K562 (cell line): ENCODE results near the gene SLC31A1. TPM values are rescaled to one million over a fixed set of nuclear protein-coding genes. Genes with fewer than 3 reads are reported as not detected.

Source experiments
- ATAC-seq: fragments of 200-7000 bp; cut with Tn5 transposase; 3 replicates; pipeline ENCODE4 v1.9.1; 2020; ENCODE audit warnings: moderate library complexity
- BruUV-seq: library from RNA; stranded (reverse); fragments of 400-500 nt; replicated peaks from 2 replicates; lab custom pipeline; 2021; lab: Mats Ljungman, UMichigan
- CTCF ChIA-PET: fragments of 300-600 bp; formaldehyde crosslinking; extraction: SDS; loops from one replicate; lab custom pipeline; 2021; ENCODE audit warnings: low intra/inter-chr PET ratio; lab: Yijun Ruan, JAX
- POLR2A ChIA-PET: fragments of 300-600, 350-650 bp; sonication (Branson Sonifier 250); formaldehyde crosslinking; extraction: SDS; loops from one replicate; lab custom pipeline; 2021; ENCODE audit warnings: antibody characterized with exemption, inconsistent platforms; lab: Yijun Ruan, JAX
- DNase-seq, 4 experiments: peaks; one replicate each; pipeline versions ENCODE4 v3.0.0 to v3.0.0-alpha.2; 2011 to 2018; ENCODE audit warnings: low spot score in 3 of 4, mixed read lengths in 3 of 4; ENCODE audit errors: extremely low read depth in 1 of 4
- FAIRE-seq: peaks from 2 replicates; lab custom pipeline; 2011; peaks lifted over from hg19 to GRCh38; lab: Jason Lieb, UNC
- H2AFZ ChIP-seq: 2 replicates; pipeline ENCODE4 v1.6.0; 2011; ENCODE audit warnings: low read depth, low read length, control low read depth, inconsistent platforms
- H3K27ac ChIP-seq: fragments of 200-600 bp; 3 replicates; pipeline ENCODE4 v1.8.0; 2011; ENCODE audit warnings: low read depth, mild to moderate bottlenecking, control low read depth, inconsistent platforms, low read length, moderate library complexity, mixed read lengths; ENCODE audit errors: extremely low read depth
- H3K27me3 ChIP-seq, 2 experiments: fragments of 300-600 bp in 1 of 2; 2 replicates in 1 of 2; 3 replicates in 1 of 2; pipeline versions ENCODE4 v1.6.0 to v1.8.0; 2011; ENCODE audit warnings: inconsistent platforms in 2 of 2, low read length in 2 of 2, mild to moderate bottlenecking in 1 of 2, mixed read lengths in 1 of 2, moderate library complexity in 1 of 2; ENCODE audit not compliant: control insufficient read depth in 2 of 2, insufficient read depth in 2 of 2
- H3K36me3 ChIP-seq: fragments of 300-600 bp; 3 replicates; pipeline ENCODE4 v1.8.0; 2011; ENCODE audit warnings: mild to moderate bottlenecking, low read length, inconsistent platforms; ENCODE audit not compliant: control insufficient read depth, insufficient read depth
- H3K4me1 ChIP-seq, 2 experiments: fragments of 200-600 bp in 1 of 2; replicated peaks in 1 of 2; 2 replicates in 1 of 2; 3 replicates in 1 of 2; pipeline versions ENCODE4 v1.5.1 to v1.8.0; 2011; ENCODE audit warnings: inconsistent platforms in 2 of 2, low read length in 2 of 2, mild to moderate bottlenecking in 1 of 2, mixed read lengths in 1 of 2, moderate library complexity in 1 of 2; ENCODE audit not compliant: control insufficient read depth in 2 of 2, insufficient read depth in 2 of 2
- H3K4me2 ChIP-seq: 2 replicates; pipeline ENCODE4 v1.6.1; 2011; ENCODE audit warnings: low read length, control low read depth, inconsistent platforms, mixed read lengths; ENCODE audit not compliant: insufficient read depth
- H3K4me3 ChIP-seq: fragments of 200-600 bp; sonication (generic), shearing (Covaris generic); 2 replicates; pipeline ENCODE4 v1.5.1; 2016; ENCODE audit warnings: control low read depth, inconsistent platforms
- H3K79me2 ChIP-seq: fragments of 200-600 bp; 3 replicates; pipeline ENCODE4 v1.8.0; 2011; ENCODE audit warnings: low read length, inconsistent platforms; ENCODE audit not compliant: control insufficient read depth, insufficient read depth
- H3K9ac ChIP-seq, 2 experiments: 2 replicates each; pipeline versions ENCODE4 v1.6.0 to v1.6.1; 2011; ENCODE audit warnings: low read depth in 2 of 2, low read length in 2 of 2, control low read depth in 1 of 2, inconsistent platforms in 1 of 2, mild to moderate bottlenecking in 1 of 2, mixed read lengths in 1 of 2; ENCODE audit not compliant: insufficient read depth in 1 of 2
- H3K9me1 ChIP-seq: one replicate; pipeline ENCODE4 v1.6.0; 2011; ENCODE audit warnings: inconsistent platforms, mild to moderate bottlenecking, low read length, moderate library complexity; ENCODE audit not compliant: control insufficient read depth, insufficient read depth
- H3K9me3 ChIP-seq: replicated peaks from 2 replicates; pipeline ENCODE4 v1.5.1; 2011; ENCODE audit warnings: low read depth, low read length, inconsistent platforms; ENCODE audit not compliant: control insufficient read depth, insufficient read depth
- H4K20me1 ChIP-seq: replicated peaks from 2 replicates; pipeline ENCODE4 v1.6.1; 2011; ENCODE audit warnings: low read length, inconsistent platforms, mixed read lengths; ENCODE audit not compliant: control insufficient read depth, insufficient read depth
- CHD1 ChIP-seq: fragments of 200-600 bp; sonication (generic); IDR thresholded peaks from one replicate; pipeline ENCODE4 v1.6.1; 2012; ENCODE audit warnings: mild to moderate bottlenecking, moderate library complexity, low read length, inconsistent platforms
- FOXA3 ChIP-seq, 2 experiments: fragments of 450-650 bp in 1 of 2; sonication (generic) in 1 of 2; formaldehyde crosslinking; IDR thresholded peaks in 1 of 2; conservative IDR thresholded peaks in 1 of 2; 2 replicates each; pipeline versions ENCODE4 v1.4.0 to v1.8.0; 2020 to 2022; ENCODE audit warnings: mild to moderate bottlenecking in 2 of 2, missing genetic modification reagents in 1 of 2
- FOXO4 ChIP-seq: fragments of 450-650 bp; formaldehyde crosslinking; IDR thresholded peaks from 2 replicates; pipeline ENCODE4 v1.4.0; 2020; ENCODE audit warnings: mild to moderate bottlenecking, moderate library complexity
- HNRNPL ChIP-seq: fragments of 200-400 bp; formaldehyde crosslinking; IDR thresholded peaks from 2 replicates; pipeline ENCODE4 v1.6.1; 2017; ENCODE audit warnings: low read depth, mild to moderate bottlenecking, low read length
- POLR2B ChIP-seq: fragments of 450-650 bp; IDR thresholded peaks from 2 replicates; pipeline ENCODE4 v1.6.1; 2018; ENCODE audit warnings: low read depth; ENCODE audit not compliant: partially characterized antibody
- STAG1 ChIP-seq: sonication (generic); formaldehyde crosslinking; IDR thresholded peaks from 2 replicates; pipeline ENCODE4 v1.5.0; 2020; ENCODE audit warnings: missing genetic modification reagents, borderline replicate concordance
- TOE1 ChIP-seq, 2 experiments: fragments of 450-650 bp in 1 of 2; sonication (generic) in 1 of 2; formaldehyde crosslinking in 1 of 2; IDR thresholded peaks; 2 replicates each; pipeline versions ENCODE4 v1.7.1 to v1.8.0; 2016 to 2022; ENCODE audit warnings: borderline replicate concordance in 2 of 2, mild to moderate bottlenecking in 2 of 2, antibody characterized with exemption in 1 of 2, inconsistent platforms in 1 of 2, low read depth in 1 of 2, missing genetic modification reagents in 1 of 2, moderate library complexity in 1 of 2
- ZBTB40 ChIP-seq, 2 experiments: fragments of 450-650 bp in 1 of 2; sonication (generic) in 1 of 2; formaldehyde crosslinking in 1 of 2; IDR thresholded peaks; 2 replicates each; pipeline versions ENCODE4 v1.7.1 to v1.9.0; 2016 to 2022; ENCODE audit warnings: inconsistent platforms in 1 of 2, mild to moderate bottlenecking in 1 of 2, missing genetic modification reagents in 1 of 2
- ZC3H11A ChIP-seq: IDR thresholded peaks from 2 replicates; pipeline ENCODE4 v1.6.1; 2012; ENCODE audit warnings: low read depth, low read length, improper control_type of control experiment
- WGBS: fragments of 100-300 bp; shearing (Covaris generic); methylation state at CpG from one replicate; pipeline ENCODE4 v1.1.6; 2016; ENCODE audit warnings: low coverage, mixed read lengths; ENCODE audit not compliant: insufficient coverage; ENCODE audit errors: missing lambda C conversion rate; 5-methylcytosine and 5-hydroxymethylcytosine counted together
- in situ Hi-C: fragments of 300-500 bp; cut with MboI; formaldehyde crosslinking; loops from 4 replicates; pipeline ENCODE4 v1.15.0; 2018; ENCODE audit warnings: inconsistent platforms, mixed read lengths
- intact Hi-C: fragments of 100-400 bp; cut with micrococcal nuclease; formaldehyde crosslinking; loops from 2 replicates; pipeline ENCODE4 v1.14.2; 2022
- polyA plus RNA-seq, 8 experiments: library from polyadenylated mRNA; depleted of rRNA in 4 of 8; stranded (reverse) in 5 of 8; unstranded in 3 of 8; fragments of >200 nt; fragmentation: Nextera tagmentation in 2 of 8; fragmentation: Illumina TruSeq in 1 of 8; extraction: Ambion mirVana in 2 of 8; extraction: Trizol in 1 of 8; gene quantifications; 2 replicates each; pipeline versions ENCODE4 v1.2.1 to v1.2.3, GENCODE V29; 2011 to 2014; ENCODE audit warnings: inconsistent platforms in 1 of 8, missing spikeins in 1 of 8
- total RNA-seq, 7 experiments: library from RNA; depleted of rRNA in 6 of 7; stranded (reverse); fragments of >200 nt in 6 of 7; fragmentation: Illumina TruSeq in 2 of 7; extraction: Trizol in 2 of 7; gene quantifications; 2 replicates each; pipeline versions ENCODE4 v1.2.1 to v1.2.3, GENCODE V29; 2011 to 2021; ENCODE audit warnings: low replicate concordance in 1 of 7

The SLC31A1 gene
- total and polyA plus RNA-seq, 9 of the 15 experiments (the other 6 are each of a cell fraction or from before 2014, with no cell fraction given) = 15.4 to 40.7 (median 25.9) TPM

GRCh38 chr9:113238202-113238858 lies 17.0 kb downstream of the SLC31A1 start:
- ChIA-PET POLR2A (no interaction called here), CTCF (no interaction called here)
- Histone ChIP-seq H3K27ac (no peak overlapping the region), H3K9ac (no peak overlapping the region), H3K27me3 (no peaks in the 10 kb centered on the region), H3K9me1 (no peaks in the 10 kb centered on the region), H3K36me3 (0 out of 3 replicates have a peak, but pooled peaks cover 7% of the 10 kb centered on the region), H3K4me2 (no peak overlapping the region), H3K79me2 (peaks cover 9% of the 10 kb centered on the region; the same call in 2 of the 3 replicates), H3K4me3 (no peak overlapping the region), H2AFZ (no peak overlapping the region), H4K20me1 (0 out of 2 replicates have a peak, but pooled peaks cover 5% of the 10 kb centered on the region), H3K4me1 (peaks cover 3% of the 10 kb centered on the region in 2 experiments; a peak in 2 of 5 replicates), H3K9me3 (no peaks in the 10 kb centered on the region)
- no peak for ATAC-seq
- in situ Hi-C loops (no loop called here), intact Hi-C loops (no loop called here)
- DNase-seq = no peak
- 73% methylated on average over 10 of the region's 10 CpGs for WGBS
- FAIRE-seq = no peak
- BruUV-seq = no TSS peak
- TF ChIP-seq POLR2B = no peak
- no peak for TF ChIP-seq ZC3H11A
- TF ChIP-seq ZBTB40 (IDR thresholded peaks at IDR 0.05) = no peak
- TF ChIP-seq ZBTB40 (CRISPR knock-in tag; IDR thresholded peaks at IDR 0.05) = no peak
- no peak for TF ChIP-seq HNRNPL
- TF ChIP-seq FOXA3 (CRISPR knock-in tag; conservative IDR thresholded peaks at IDR 0.05 in 1 of 2, IDR thresholded peaks at IDR 0.05 in 1 of 2) = no peak
- TF ChIP-seq STAG1 (CRISPR knock-in tag) = no peak
- no peak for TF ChIP-seq TOE1 (IDR thresholded peaks at IDR 0.05; ENCODE audit: borderline replicate concordance)
- no peak for TF ChIP-seq TOE1 (CRISPR knock-in tag; IDR thresholded peaks at IDR 0.05; ENCODE audit: borderline replicate concordance, low read depth)
- no peak for TF ChIP-seq CHD1
- no peak for TF ChIP-seq FOXO4 (CRISPR knock-in tag)
